NCI-H510A (cell line): ENCODE measurements around the gene RAET1L.
"Not testable (repeated sequence)": the region's sequence is repeated elsewhere in the genome, so short reads cannot be mapped to it uniquely, and the experiment has no call there.

Source experiments
- DNase-seq: peaks from one replicate; lab custom pipeline; 2025; lab: John Stamatoyannopoulos, UW

The RAET1L gene

DNA sequence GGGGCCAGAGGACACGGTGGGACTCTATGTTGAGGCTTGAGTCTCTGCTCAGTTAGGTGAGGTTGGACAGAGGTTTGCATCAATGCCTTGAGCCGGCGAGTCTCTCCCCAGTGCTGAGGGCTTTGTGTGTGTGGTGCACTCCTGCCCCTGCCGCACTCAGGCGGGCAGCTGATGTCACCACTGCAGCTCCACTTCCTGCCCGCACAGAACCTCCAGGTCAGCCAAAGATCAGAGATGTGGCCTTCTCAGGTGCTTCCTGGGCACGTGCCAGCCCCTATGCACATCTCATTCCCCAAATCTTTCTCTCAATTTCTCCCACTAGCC is 33.9 kb downstream of the RAET1L start:
- not testable (repeated sequence) for DNase-seq

- DNase-seq, result no peak
Observed at GRCh38 chr6:149990661-149991471, 34.5 kb downstream of the RAET1L start.

DNA sequence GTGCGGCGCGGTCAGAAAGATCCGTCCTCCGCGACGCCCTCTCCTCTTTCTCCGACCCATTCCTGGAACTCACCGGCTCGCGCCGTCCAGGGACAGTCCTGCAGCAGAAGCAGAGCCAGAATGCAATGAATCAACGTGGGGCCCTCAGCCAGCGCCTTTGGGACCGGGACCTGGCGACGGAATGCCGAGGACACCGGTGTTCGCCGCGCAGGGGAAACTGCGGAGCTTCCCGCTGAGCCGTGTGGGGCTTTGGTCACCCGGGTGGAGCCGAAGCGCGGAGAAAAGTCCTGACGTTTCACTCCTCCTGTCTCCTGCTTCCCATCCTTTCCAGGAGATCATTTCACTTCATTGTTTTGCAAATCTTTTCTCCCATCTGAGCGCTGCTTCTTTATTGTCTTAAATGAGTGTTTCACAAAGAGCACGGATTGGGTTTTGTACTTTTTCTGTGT is 35.1 kb downstream of the RAET1L start:
- DNase-seq, result no peak

DNA sequence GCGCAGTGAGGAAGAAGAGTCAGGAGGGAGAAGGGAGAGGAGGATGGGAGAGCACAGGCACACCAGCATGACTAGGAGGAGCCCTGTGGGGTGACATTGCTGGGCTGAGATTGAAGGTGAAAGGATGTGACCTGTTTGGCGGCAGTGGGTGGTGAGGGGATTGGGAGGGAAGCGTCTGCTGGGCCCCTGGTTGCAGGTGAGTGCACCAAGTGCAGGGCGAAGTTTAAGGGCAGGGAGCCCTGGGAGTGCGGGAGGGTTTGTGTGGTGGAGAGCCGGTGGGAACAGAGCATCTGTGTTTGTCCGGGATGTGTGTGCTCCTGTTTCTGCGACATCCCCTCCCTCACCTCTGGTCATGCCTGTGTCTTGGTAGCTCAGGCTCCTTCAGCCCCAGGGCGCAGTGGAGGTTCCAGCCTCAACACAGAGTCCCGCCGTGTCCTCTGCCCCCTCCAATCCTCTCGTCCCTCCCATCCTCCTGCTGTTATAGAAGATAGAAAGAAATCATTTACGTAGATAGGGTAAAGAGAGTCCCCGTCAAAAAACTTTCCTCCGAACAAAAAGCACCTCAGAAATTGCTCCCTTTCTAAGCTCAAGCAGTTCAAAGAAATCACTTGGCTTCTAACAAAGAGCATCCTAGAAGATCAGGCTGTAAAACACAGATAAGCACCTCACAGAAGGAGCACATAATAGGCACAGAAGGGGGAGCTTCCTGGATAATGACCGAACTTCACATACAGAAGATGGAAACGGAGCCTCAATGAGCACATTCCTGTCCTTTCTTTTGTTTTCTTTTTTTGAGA is 36.6 kb downstream of the RAET1L start:
- no peak for DNase-seq

DNA sequence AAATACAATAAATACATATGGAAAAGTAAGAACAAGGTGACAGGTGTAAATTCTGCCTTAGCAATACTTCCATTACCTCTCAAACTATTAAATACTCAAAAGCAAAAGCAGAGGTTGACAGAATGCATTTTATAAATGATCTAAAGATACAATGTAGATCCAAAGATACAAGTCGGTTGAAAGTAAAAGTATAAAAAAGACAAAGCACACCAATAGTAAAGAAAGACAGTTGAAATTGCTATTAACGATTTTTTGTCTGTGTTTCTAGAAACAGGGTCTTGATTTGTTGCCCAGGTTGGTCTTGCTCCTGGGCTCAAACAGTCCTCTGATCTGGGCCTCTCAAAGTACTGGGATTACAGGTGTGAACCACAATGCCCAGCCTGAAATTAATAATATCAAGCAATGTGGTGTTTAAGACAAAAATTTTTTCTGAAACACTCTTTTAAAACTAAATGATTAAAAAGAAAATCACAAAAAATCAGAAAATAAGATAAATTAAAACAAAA is 37.7 kb downstream of the RAET1L start:
- DNase-seq, result no peak

- DNase-seq, result no peak
Observed at GRCh38 chr6:149985481-149985937, 39.8 kb downstream of the RAET1L start.

DNA sequence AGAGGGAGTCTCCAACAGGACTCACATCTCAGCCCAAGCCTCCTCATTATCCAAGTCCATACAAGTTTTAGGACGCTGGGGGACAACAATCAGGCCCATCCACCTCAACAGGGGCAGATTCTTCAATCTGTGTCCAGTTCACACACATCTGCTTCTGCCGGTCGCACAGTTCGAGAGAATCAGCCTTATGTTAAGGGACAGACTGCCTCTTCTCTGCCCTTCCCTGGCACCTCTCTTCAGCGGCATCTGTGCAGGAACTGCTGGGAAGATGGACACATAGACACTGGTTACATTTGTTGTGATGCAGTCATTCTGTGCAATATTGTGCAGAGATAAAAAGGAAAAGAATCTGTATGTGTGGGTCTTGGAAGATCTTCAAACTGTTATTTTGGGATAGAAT is 40.6 kb downstream of the RAET1L start:
- DNase-seq, result no peak

DNA sequence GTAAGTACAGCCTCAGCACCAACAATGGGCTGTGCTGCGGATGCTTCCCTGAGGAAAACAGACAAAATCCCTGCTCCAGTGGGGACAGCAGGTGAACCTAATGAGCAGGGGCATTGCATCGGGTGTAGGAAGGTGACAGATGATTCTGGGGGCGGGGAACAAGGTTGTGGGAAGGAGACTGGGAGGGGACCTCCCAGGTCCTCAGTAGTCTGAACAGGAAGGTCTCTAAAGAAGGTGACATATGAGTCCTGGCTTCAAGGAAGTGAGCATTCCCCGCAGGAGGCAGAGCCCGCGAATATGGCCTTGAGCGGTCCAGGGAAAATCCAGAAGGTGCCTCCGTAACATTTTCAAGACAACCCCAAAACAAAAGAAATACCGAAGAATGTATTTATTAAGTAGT is 42.2 kb downstream of the RAET1L start:
- DNase-seq, result no peak

DNA sequence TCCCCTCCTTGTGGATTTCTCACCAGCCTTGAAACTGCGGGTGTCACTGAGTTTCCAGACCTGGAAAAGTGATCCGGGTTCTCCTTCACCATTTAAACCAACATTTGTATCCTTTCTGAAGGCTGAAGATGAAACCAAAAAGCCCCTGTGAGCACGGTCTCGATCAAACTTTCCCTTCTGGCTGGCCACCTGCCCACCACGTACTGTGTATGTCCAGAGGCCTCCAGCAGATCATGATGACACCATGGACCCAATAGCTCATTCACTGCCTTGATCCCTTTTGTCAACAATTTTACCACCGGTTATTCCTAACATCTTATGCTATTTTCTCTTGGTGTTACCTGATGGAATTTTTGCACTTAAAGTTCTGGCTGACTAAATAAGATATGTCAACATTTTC is 46.0 kb downstream of the RAET1L start:
- no peak for DNase-seq

- no peak for DNase-seq
Observed at GRCh38 chr6:149978610-149979009, 46.7 kb downstream of the RAET1L start.

- no peak for DNase-seq
Observed at GRCh38 chr6:149977221-149977620, 48.1 kb downstream of the RAET1L start.

DNA sequence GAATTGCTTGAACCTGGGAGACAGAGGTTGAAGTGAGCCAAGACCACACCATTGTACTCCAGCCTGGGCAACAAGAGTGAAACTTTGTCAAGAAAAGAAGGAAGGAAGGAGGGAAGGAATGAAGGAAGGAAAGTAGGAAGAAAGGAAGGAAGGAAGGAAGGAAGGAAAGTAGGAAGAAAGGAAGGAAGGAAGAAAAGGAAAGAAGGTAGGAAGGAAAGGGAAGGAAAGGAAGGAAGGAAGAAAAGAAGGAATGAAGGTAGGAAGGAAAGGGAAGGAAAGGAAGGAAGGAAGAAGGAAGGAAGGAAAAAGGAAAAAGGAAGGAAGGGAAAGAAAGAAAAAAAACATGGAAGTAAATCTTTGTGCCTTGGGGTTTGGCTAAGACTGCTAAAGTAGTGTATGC is 49.9 kb downstream of the RAET1L start:
- no peak for DNase-seq

GRCh38 chr6:149974825-149975224 is 50.5 kb downstream of the RAET1L start:
- DNase-seq, result no peak

- DNase-seq, result not testable (repeated sequence)
Observed at GRCh38 chr6:149974394-149974793, 50.9 kb downstream of the RAET1L start.

- no peak for DNase-seq
Observed at GRCh38 chr6:149969635-149970034, 55.7 kb downstream of the RAET1L start.

- not testable (repeated sequence) for DNase-seq
Observed at GRCh38 chr6:149968909-149969308, 56.4 kb downstream of the RAET1L start.
